ENCODE measurements around the gene HOOK1. TPM values are rescaled to one million over a fixed set of nuclear protein-coding genes. Genes with fewer than 3 reads are reported as not detected.

The HOOK1 gene
- total RNA-seq, 1 experiment from 2014 or later, result 42.0 TPM

- Mint-ChIP-seq H3K4me3 (no peak overlapping the region), H3K4me1 (no peaks in the 10 kb centered on the region)
- no peak overlapping the region for H3T11ph ChIP-seq (ENCODE audit: low read length)
Measured at GRCh38 chr1:59788825-59789224, 25.9 kb upstream of the HOOK1 start.

More at GRCh38 chr1:59788825-59789224, 25.9 kb upstream of the HOOK1 start:
- H2BK15ac ChIP-seq (ENCODE audit: low read depth, low read length), result no peak overlapping the region
- no peak overlapping the region for H3K23ac ChIP-seq (ENCODE audit: insufficient read length, low read depth, low read length)
- H2BK120ac ChIP-seq (ENCODE audit: low read depth, low read length, poor library complexity, severe bottlenecking), result no peak overlapping the region
- no peak overlapping the region for H3K18ac ChIP-seq (ENCODE audit: insufficient read length, low read depth, low read length)
- no peak overlapping the region for H3K27ac ChIP-seq (ENCODE audit: insufficient read length, low read depth, low read length)
- no peak overlapping the region for H2AK5ac ChIP-seq (ENCODE audit: insufficient read length, low read length)
- H3K23me2 ChIP-seq (ENCODE audit: insufficient read length, low read depth, low read length, poor library complexity, severe bottlenecking), result no peaks in the 10 kb centered on the region
- no peak overlapping the region for H2AFZ ChIP-seq (ENCODE audit: low read length)
- no peak overlapping the region for H2BK5ac ChIP-seq (ENCODE audit: insufficient read length, low read length)
- H3K27ac Mint-ChIP-seq, result no peak overlapping the region
- H3K56ac ChIP-seq (ENCODE audit: insufficient read length, low read depth, low read length), result no peak overlapping the region
- no peaks in the 10 kb centered on the region for H3K79me1 ChIP-seq (ENCODE audit: insufficient read depth, low read depth, low read length, poor library complexity, severe bottlenecking)
- peaks cover 6 to 28% (median 13%) of the 10 kb centered on the region in 3 experiments for H3K36me3 Mint-ChIP-seq (ENCODE audit: insufficient read depth in 1 of 3, low read depth in 3 of 3)
- no peaks in the 10 kb centered on the region for H3K27me3 ChIP-seq (ENCODE audit: insufficient read depth, low read length)
- no peak overlapping the region for H4K8ac ChIP-seq (replicated peaks; ENCODE audit: insufficient read length, low read depth, low read length)
- H3K27me3 Mint-ChIP-seq (ENCODE audit: low read depth), result no peaks in the 10 kb centered on the region
- no peaks in the 10 kb centered on the region for H3K4me1 ChIP-seq (ENCODE audit: insufficient read depth, low read length)
- H3K9me3 Mint-ChIP-seq, result peaks cover 23 to 32% of the 10 kb centered on the region in 2 experiments
- no peaks in the 10 kb centered on the region for H4K20me1 ChIP-seq (ENCODE audit: control insufficient read depth, insufficient read depth, insufficient read length)
- no peak overlapping the region for H4K5ac ChIP-seq (ENCODE audit: insufficient read length, low read depth, low read length)
- no peak overlapping the region for H3K4me2 ChIP-seq (ENCODE audit: insufficient read depth, insufficient read length, low read length)
- H2BK12ac ChIP-seq (ENCODE audit: insufficient read length, low read depth, low read length), result no peak overlapping the region
- H2BK20ac ChIP-seq (ENCODE audit: low read depth, low read length, poor library complexity, severe bottlenecking), result no peak overlapping the region
- no peaks in the 10 kb centered on the region for H3K79me2 ChIP-seq (ENCODE audit: insufficient read depth, low read length)
- H3K4ac ChIP-seq (ENCODE audit: low read depth, low read length), result no peak overlapping the region
- H3K14ac ChIP-seq (ENCODE audit: insufficient read depth, low read length), result no peak overlapping the region
- no peak for TF ChIP-seq CTCF (conservative IDR thresholded peaks at IDR 0.05)
- H4K91ac ChIP-seq (ENCODE audit: insufficient read length, low read depth, low read length), result no peak overlapping the region
- H3K9ac ChIP-seq (ENCODE audit: extremely low read depth, insufficient read length, low read length), result no peak overlapping the region
- no peak for DNase-seq
- H3K9me3 ChIP-seq (ENCODE audit: control insufficient read depth, low read depth, low read length), result peaks cover 5% of the 10 kb centered on the region

Data from H9 (cell line).